A549 (cell line): ENCODE measurements around the gene ARID3A.

Experiments used
- BHLHE40 ChIP-seq: IDR thresholded peaks from 2 replicates; pipeline ENCODE4 v1.6.1; 2012; ENCODE audit warnings: low read depth, low read length, inconsistent platforms
- HDAC2 ChIP-seq: fragments of 200-600 bp; sonication (generic); IDR thresholded peaks from 2 replicates; pipeline ENCODE4 v1.6.1; 2016
- SMC3 ChIP-seq: fragments of >200 bp; sonication (Bioruptor Twin); formaldehyde crosslinking; IDR thresholded peaks from 3 replicates; pipeline ENCODE4 v1.6.1; 2018; ENCODE audit warnings: inconsistent platforms
- TF ChIP-seq, protein P1 (sequence below): fragments of >200 bp; sonication (Bioruptor Twin); formaldehyde crosslinking; IDR thresholded peaks from 3 replicates; pipeline ENCODE4 v1.5.1; 2016

DNA sequence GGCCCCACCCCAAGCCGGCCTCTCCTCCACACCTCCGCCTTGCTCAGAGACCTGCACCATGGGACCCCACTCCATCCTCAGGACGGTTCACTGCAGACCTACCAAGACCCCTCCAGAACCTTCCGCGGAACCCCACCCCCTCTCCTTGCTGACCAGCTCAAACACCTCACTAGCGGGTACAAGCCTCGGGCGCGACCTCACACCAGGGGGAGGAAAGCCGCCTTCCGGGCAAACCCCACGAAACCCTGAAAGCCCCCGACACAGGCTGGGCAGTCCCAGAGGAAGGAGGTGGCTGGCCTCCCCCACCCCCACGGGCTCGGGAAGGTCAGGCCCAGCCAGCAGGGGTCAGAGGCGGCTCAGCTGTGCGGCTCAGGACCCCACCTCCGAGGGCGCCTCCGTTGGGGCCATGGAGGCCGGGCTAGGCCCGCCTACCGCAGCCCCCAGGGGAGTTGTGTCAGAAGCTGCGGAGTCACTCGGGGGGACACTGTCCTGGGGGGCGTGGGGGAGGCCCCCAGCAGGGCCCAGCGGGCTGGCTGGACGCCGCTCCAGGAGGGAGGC, 84.2 kb downstream of the ARID3A start:
- TF ChIP-seq SMC3 (no peak), BHLHE40 (no peak), HDAC2 (no peak)
- TF ChIP-seq, protein P1, sequence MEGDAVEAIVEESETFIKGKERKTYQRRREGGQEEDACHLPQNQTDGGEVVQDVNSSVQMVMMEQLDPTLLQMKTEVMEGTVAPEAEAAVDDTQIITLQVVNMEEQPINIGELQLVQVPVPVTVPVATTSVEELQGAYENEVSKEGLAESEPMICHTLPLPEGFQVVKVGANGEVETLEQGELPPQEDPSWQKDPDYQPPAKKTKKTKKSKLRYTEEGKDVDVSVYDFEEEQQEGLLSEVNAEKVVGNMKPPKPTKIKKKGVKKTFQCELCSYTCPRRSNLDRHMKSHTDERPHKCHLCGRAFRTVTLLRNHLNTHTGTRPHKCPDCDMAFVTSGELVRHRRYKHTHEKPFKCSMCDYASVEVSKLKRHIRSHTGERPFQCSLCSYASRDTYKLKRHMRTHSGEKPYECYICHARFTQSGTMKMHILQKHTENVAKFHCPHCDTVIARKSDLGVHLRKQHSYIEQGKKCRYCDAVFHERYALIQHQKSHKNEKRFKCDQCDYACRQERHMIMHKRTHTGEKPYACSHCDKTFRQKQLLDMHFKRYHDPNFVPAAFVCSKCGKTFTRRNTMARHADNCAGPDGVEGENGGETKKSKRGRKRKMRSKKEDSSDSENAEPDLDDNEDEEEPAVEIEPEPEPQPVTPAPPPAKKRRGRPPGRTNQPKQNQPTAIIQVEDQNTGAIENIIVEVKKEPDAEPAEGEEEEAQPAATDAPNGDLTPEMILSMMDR: no peak
